GM12878 (cell line): ENCODE measurements around the gene RCAN1. TPM values are rescaled to one million over a fixed set of nuclear protein-coding genes. Genes with fewer than 3 reads are reported as not detected.

ENCODE experiments used
- ATAC-seq: fragments of 200-7000 bp; cut with Tn5 transposase; 3 replicates; pipeline ENCODE4 v1.9.1; 2020; ENCODE audit warnings: mild to moderate bottlenecking, moderate library complexity
- BruUV-seq: library from RNA; stranded (reverse); fragments of 400-500 nt; replicated peaks from 2 replicates; lab custom pipeline; 2021; lab: Mats Ljungman, UMichigan
- CTCF ChIA-PET: fragments of 300-600 bp; sonication (Branson Sonifier 250); formaldehyde crosslinking; extraction: SDS; loops from one replicate; lab custom pipeline; 2021; ENCODE audit warnings: inconsistent platforms; lab: Yijun Ruan, JAX
- POLR2A ChIA-PET: fragments of 350-600 bp; formaldehyde crosslinking; extraction: SDS; loops from one replicate; lab custom pipeline; 2021; ENCODE audit warnings: inconsistent platforms; lab: Charles Lee
- RAD21 ChIA-PET: fragments of 300-600 bp; sonication (Branson Sonifier 250); formaldehyde crosslinking; loops from one replicate; lab custom pipeline; 2023; ENCODE audit warnings: antibody characterized with exemption; ENCODE audit not compliant: unreplicated experiment; lab: Charles Lee
- SMC1A ChIA-PET: fragments of 300-600 bp; sonication (Branson Sonifier 250); formaldehyde crosslinking; loops from one replicate; lab custom pipeline; 2023; ENCODE audit not compliant: unreplicated experiment, uncharacterized antibody; lab: Charles Lee
- DNase-seq: peaks from one replicate; pipeline ENCODE4 v3.0.0-alpha.2; 2011; ENCODE audit warnings: low read depth, low spot score
- FAIRE-seq: peaks from 3 replicates; lab custom pipeline; 2011; peaks lifted over from hg19 to GRCh38; lab: Jason Lieb, UNC
- H2AFZ ChIP-seq: 2 replicates; pipeline ENCODE4 v1.6.0; 2011; ENCODE audit warnings: low read depth, low read length, control low read depth; ENCODE audit not compliant: control insufficient read depth
- H3K27ac ChIP-seq: 2 replicates; pipeline ENCODE4 v1.5.1; 2011; ENCODE audit warnings: control low read depth; ENCODE audit not compliant: control insufficient read depth, insufficient read depth
- H3K27me3 ChIP-seq, 2 experiments: replicated peaks in 1 of 2; 2 replicates each; pipeline versions ENCODE4 v1.6.0 to v1.6.1; 2011; ENCODE audit warnings: low read length in 1 of 2; ENCODE audit not compliant: control insufficient read depth in 2 of 2, insufficient read depth in 2 of 2
- H3K36me3 ChIP-seq, 2 experiments: 2 replicates each; pipeline ENCODE4 v1.5.1; 2011; ENCODE audit warnings: low read length in 1 of 2; ENCODE audit not compliant: control insufficient read depth in 2 of 2, insufficient read depth in 2 of 2
- H3K4me1 ChIP-seq: 2 replicates; pipeline ENCODE4 v1.6.1; 2011; ENCODE audit warnings: mild to moderate bottlenecking, low read length, moderate library complexity, mixed read lengths; ENCODE audit not compliant: control insufficient read depth, insufficient read depth
- H3K4me2 ChIP-seq: 2 replicates; pipeline ENCODE4 v1.6.0; 2011; ENCODE audit warnings: control low read depth; ENCODE audit not compliant: control insufficient read depth, insufficient read depth
- H3K4me3 ChIP-seq: fragments of 200-600 bp; sonication (generic); 2 replicates; pipeline ENCODE4 v1.5.1; 2016
- H3K79me2 ChIP-seq: 2 replicates; pipeline ENCODE4 v1.6.0; 2011; ENCODE audit warnings: low read length; ENCODE audit not compliant: control insufficient read depth, insufficient read depth
- H3K9ac ChIP-seq: 2 replicates; pipeline ENCODE4 v1.8.0; 2011; ENCODE audit warnings: low read length, control low read depth, mixed read lengths; ENCODE audit not compliant: control insufficient read depth, insufficient read depth
- H3K9me3 ChIP-seq: replicated peaks from 3 replicates; pipeline ENCODE4 v1.5.1; 2011; ENCODE audit warnings: mild to moderate bottlenecking, low read length; ENCODE audit not compliant: control insufficient read depth, insufficient read depth
- H4K20me1 ChIP-seq: 2 replicates; pipeline ENCODE4 v1.6.0; 2011; ENCODE audit not compliant: control insufficient read depth, insufficient read depth
- BCL11A ChIP-seq: IDR thresholded peaks from 2 replicates; pipeline ENCODE4 v1.6.1; 2011; ENCODE audit warnings: low read depth, low read length
- BHLHE40 ChIP-seq, 2 experiments: fragments of 450-650 bp in 1 of 2; IDR thresholded peaks; 2 replicates each; pipeline ENCODE4 v1.6.1; 2011 to 2017; ENCODE audit warnings: low read depth in 2 of 2, borderline replicate concordance in 1 of 2, improper control_type of control experiment in 1 of 2, low read length in 1 of 2, mild to moderate bottlenecking in 1 of 2
- CHD2 ChIP-seq: IDR thresholded peaks from 2 replicates; pipeline ENCODE4 v1.6.1; 2011; ENCODE audit warnings: low read depth, low read length, improper control_type of control experiment, borderline replicate concordance
- FOS ChIP-seq: IDR thresholded peaks from 3 replicates; pipeline ENCODE4 v1.6.1; 2011; ENCODE audit warnings: borderline replicate concordance; ENCODE audit not compliant: insufficient read length; ENCODE audit errors: extremely low read depth
- GABPA ChIP-seq: IDR thresholded peaks from 2 replicates; pipeline ENCODE4 v1.6.1; 2014; ENCODE audit warnings: antibody characterized with exemption, low read depth, mild to moderate bottlenecking, inconsistent platforms
- MAX ChIP-seq: IDR thresholded peaks from 2 replicates; pipeline ENCODE4 v1.6.1; 2012; ENCODE audit warnings: low read depth, low read length, improper control_type of control experiment
- MYB ChIP-seq: fragments of 150-350 bp; IDR thresholded peaks from 2 replicates; pipeline ENCODE4 v1.6.1; 2014; ENCODE audit warnings: mild to moderate bottlenecking, low read depth, low read length, borderline replicate concordance
- ZNF207 ChIP-seq: fragments of 450-650 bp; IDR thresholded peaks from 2 replicates; pipeline ENCODE4 v1.6.1; 2014; ENCODE audit warnings: antibody characterized with exemption, mild to moderate bottlenecking, borderline replicate concordance
- ZNF217 ChIP-seq: fragments of 450-650 bp; IDR thresholded peaks from 2 replicates; pipeline ENCODE4 v1.6.1; 2017; ENCODE audit warnings: antibody characterized with exemption, mild to moderate bottlenecking
- ZNF687 ChIP-seq: fragments of 450-650 bp; IDR thresholded peaks from 2 replicates; pipeline ENCODE4 v1.6.1; 2017; ENCODE audit warnings: mild to moderate bottlenecking, moderate library complexity
- whole genome bisulfite sequencing: methylation state at CpG from one replicate; pipeline ENCODE4 v1.1.6; 2016; ENCODE audit warnings: low lambda C conversion rate; ENCODE audit not compliant: insufficient replicate concordance, insufficient coverage; ENCODE audit errors: missing lambda C conversion rate; 5-methylcytosine and 5-hydroxymethylcytosine counted together
- in situ Hi-C: fragments of 300-500 bp; cut with MboI; formaldehyde crosslinking; loops from 9 replicates; pipeline ENCODE4 v1.14.3; 2018; ENCODE audit warnings: mixed read lengths
- intact Hi-C: fragments of 100-400 bp; cut with micrococcal nuclease; formaldehyde crosslinking; loops from one replicate; pipeline ENCODE4 v1.14.2; 2022; ENCODE audit not compliant: unreplicated experiment
- polyA plus RNA-seq, 11 experiments: library from polyadenylated mRNA; depleted of rRNA in 4 of 11; unstranded in 6 of 11; stranded (reverse) in 5 of 11; fragments of >200 nt; fragmentation: Nextera tagmentation in 4 of 11; fragmentation: Illumina TruSeq in 1 of 11; extraction: Ambion mirVana in 4 of 11; extraction: Trizol in 1 of 11; gene quantifications; 1 replicate in 1 of 11; 2 replicates in 10 of 11; pipeline versions ENCODE4 v1.2.1 to v1.2.3, GENCODE V29; 2011 to 2016; ENCODE audit warnings: inconsistent platforms in 2 of 11, missing spikeins in 2 of 11, low read depth in 1 of 11
- total RNA-seq, 4 experiments: library from RNA; depleted of rRNA in 3 of 4; stranded (reverse); fragments of >200 nt in 3 of 4; fragmentation: Illumina TruSeq in 1 of 4; extraction: Trizol in 1 of 4; gene quantifications; 2 replicates each; pipeline versions ENCODE4 v1.2.1 to v1.2.3, GENCODE V29; 2013 to 2021

The RCAN1 gene
- total and polyA plus RNA-seq, 10 of the 15 experiments (the other 5 are each of a cell fraction or from before 2014, with no cell fraction given), result 2.8 to 12.9 (median 10.5) TPM

GRCh38 chr21:34552360-34553098, 62.4 kb downstream of the RCAN1 start:
- Histone ChIP-seq H3K9ac (no peak overlapping the region), H3K9me3 (peaks cover 5% of the 10 kb centered on the region; the same call in 2 of the 3 replicates), H3K27me3 (no peaks in the 10 kb centered on the region), H2AFZ (no peak overlapping the region), H3K4me2 (no peak overlapping the region), H3K79me2 (no peaks in the 10 kb centered on the region), H3K4me3 (no peak overlapping the region), H3K27ac (no peak overlapping the region), H4K20me1 (no peaks in the 10 kb centered on the region), H3K36me3 (no peaks in the 10 kb centered on the region), H3K4me1 (no peaks in the 10 kb centered on the region; the same call in 1 of the 2 replicates)
- ATAC-seq (no peak), DNase-seq (no peak), FAIRE-seq (no peak)
- no peak for TF ChIP-seq BHLHE40 (IDR thresholded peaks at IDR 0.05; ENCODE audit: borderline replicate concordance in 1 of 2, low read depth in 2 of 2, low read length in 1 of 2)
- TF ChIP-seq ZNF217, result no peak
- TF ChIP-seq FOS, result no peak
- TF ChIP-seq MAX, result no peak
- TF ChIP-seq GABPA, result no peak
- TF ChIP-seq BCL11A, result no peak
- no peak for TF ChIP-seq ZNF207
- no peak for TF ChIP-seq MYB
- no peak for TF ChIP-seq ZNF687
- TF ChIP-seq CHD2, result no peak
- ChIA-PET CTCF (interaction anchor here (3.1 kb wide), 1 partner anchor 50 kb away, joined by 8 read pairs; no protein-coding TSS in a partner anchor), SMC1A (interaction anchor here (1.0 kb wide), 1 partner anchor 49 kb away, joined by 3 read pairs; no protein-coding TSS in a partner anchor), RAD21 (no interaction called here), POLR2A (no interaction called here)
- intact Hi-C loops, result no loop called here
- no TSS peak for BruUV-seq
- WGBS, result 81% methylated on average over 7 of the region's 7 CpGs
- in situ Hi-C loops, result no loop called here
